IMR-90 (cell line): Measurements from ENCODE around the gene MARCHF3. TPM values are rescaled to one million over a fixed set of nuclear protein-coding genes. Genes with fewer than 3 reads are reported as not detected.
"Not testable (repeated sequence)": the region's sequence is repeated elsewhere in the genome, so short reads cannot be mapped to it uniquely, and the experiment has no call there.

Experiments used
- ATAC-seq: fragments of 200-7000 bp; cut with Tn5 transposase; 2 replicates; pipeline ENCODE4 v1.9.1; 2020; ENCODE audit warnings: low read depth, mild to moderate bottlenecking, moderate library complexity
- BruUV-seq: library from RNA; stranded (reverse); fragments of 400-500 nt; replicated peaks from 2 replicates; lab custom pipeline; 2021; lab: Mats Ljungman, UMichigan
- CTCF ChIA-PET: fragments of 300-600 bp; formaldehyde crosslinking; extraction: SDS; loops from one replicate; lab custom pipeline; 2021; ENCODE audit warnings: antibody characterized with exemption; lab: Yijun Ruan, JAX
- POLR2A ChIA-PET: fragments of 300-600 bp; sonication (Branson Sonifier 250); formaldehyde crosslinking; loops from one replicate; lab custom pipeline; 2022; ENCODE audit warnings: antibody characterized with exemption; ENCODE audit not compliant: unreplicated experiment; lab: Charles Lee
- DNase-seq: peaks from one replicate; pipeline ENCODE4 v3.0.0; 2013
- H2AFZ ChIP-seq: replicated peaks from 2 replicates; pipeline ENCODE3; 2013; ENCODE audit warnings: low read length, mild to moderate bottlenecking; ENCODE audit not compliant: poor library complexity
- H2AK5ac ChIP-seq: 2 replicates; pipeline ENCODE4 v1.6.1; 2013; ENCODE audit warnings: low read depth, low read length, inconsistent platforms
- H2AK9ac ChIP-seq: replicated peaks from 2 replicates; pipeline ENCODE3; 2013; ENCODE audit warnings: mild to moderate bottlenecking, low read depth, low read length, moderate library complexity; ENCODE audit not compliant: poor library complexity
- H2BK120ac ChIP-seq: 2 replicates; pipeline ENCODE4 v1.6.1; 2013; ENCODE audit warnings: low read depth, low read length, inconsistent platforms
- H2BK15ac ChIP-seq: 3 replicates; pipeline ENCODE4 v1.6.1; 2013; ENCODE audit warnings: low read depth, low read length, inconsistent platforms
- H2BK20ac ChIP-seq: 2 replicates; pipeline ENCODE4 v1.6.1; 2013; ENCODE audit warnings: low read depth, mild to moderate bottlenecking, inconsistent platforms, low read length, moderate library complexity
- H2BK5ac ChIP-seq: 2 replicates; pipeline ENCODE4 v1.6.1; 2013; ENCODE audit warnings: mild to moderate bottlenecking, low read depth, low read length, inconsistent platforms; ENCODE audit not compliant: poor library complexity, severe bottlenecking
- H3K14ac ChIP-seq: replicated peaks from 2 replicates; pipeline ENCODE4 v1.6.1; 2013; ENCODE audit warnings: low read depth, low read length, inconsistent platforms
- H3K18ac ChIP-seq: 2 replicates; pipeline ENCODE4 v1.6.1; 2013; ENCODE audit warnings: low read depth, low read length, control low read depth
- H3K23ac ChIP-seq: 2 replicates; pipeline ENCODE4 v1.6.1; 2013; ENCODE audit warnings: low read depth, low read length, inconsistent platforms
- H3K27ac ChIP-seq: 2 replicates; pipeline ENCODE4 v1.5.1; 2013; ENCODE audit warnings: mild to moderate bottlenecking, control low read depth, low read length; ENCODE audit not compliant: insufficient read depth
- H3K27me3 ChIP-seq: 2 replicates; pipeline ENCODE4 v1.6.1; 2013; ENCODE audit warnings: low read length; ENCODE audit not compliant: control insufficient read depth, insufficient read depth
- H3K36me3 ChIP-seq: 2 replicates; pipeline ENCODE4 v1.6.1; 2013; ENCODE audit warnings: low read length, mixed read lengths; ENCODE audit not compliant: control insufficient read depth, insufficient read depth
- H3K4ac ChIP-seq: 2 replicates; pipeline ENCODE4 v1.6.1; 2013; ENCODE audit warnings: low read depth, low read length, inconsistent platforms
- H3K4me1 ChIP-seq: 2 replicates; pipeline ENCODE4 v1.6.1; 2013; ENCODE audit warnings: low read length, mixed read lengths; ENCODE audit not compliant: control insufficient read depth, insufficient read depth
- H3K4me2 ChIP-seq: 2 replicates; pipeline ENCODE4 v1.6.1; 2013; ENCODE audit warnings: low read depth, mild to moderate bottlenecking, control low read depth, low read length, moderate library complexity
- H3K4me3 ChIP-seq: 2 replicates; pipeline ENCODE4 v1.5.1; 2013; ENCODE audit warnings: low read depth, mild to moderate bottlenecking, control low read depth, low read length, moderate library complexity; ENCODE audit not compliant: insufficient read depth
- H3K56ac ChIP-seq: 2 replicates; pipeline ENCODE4 v1.6.1; 2013; ENCODE audit warnings: low read length, inconsistent platforms; ENCODE audit not compliant: insufficient read depth; ENCODE audit errors: extremely low read depth
- H3K79me1 ChIP-seq, 2 experiments: 2 replicates each; pipeline ENCODE4 v1.6.1; 2013; ENCODE audit warnings: low read length in 2 of 2, inconsistent platforms in 1 of 2, low read depth in 1 of 2
- H3K9ac ChIP-seq: 2 replicates; pipeline ENCODE4 v1.6.1; 2013; ENCODE audit warnings: low read depth, low read length, control low read depth
- H3K9me1 ChIP-seq: 2 replicates; pipeline ENCODE4 v1.6.1; 2013; ENCODE audit warnings: low read length, inconsistent platforms; ENCODE audit not compliant: insufficient read depth
- H3K9me3 ChIP-seq: 2 replicates; pipeline ENCODE4 v1.6.1; 2013; ENCODE audit warnings: low read length; ENCODE audit not compliant: control insufficient read depth, insufficient read depth
- H4K20me1 ChIP-seq: 2 replicates; pipeline ENCODE4 v1.6.1; 2013; ENCODE audit warnings: low read length, inconsistent platforms; ENCODE audit not compliant: insufficient read depth
- H4K5ac ChIP-seq: 2 replicates; pipeline ENCODE4 v1.6.1; 2013; ENCODE audit warnings: mild to moderate bottlenecking, low read depth, low read length, control low read depth
- H4K8ac ChIP-seq, 2 experiments: 2 replicates each; pipeline ENCODE4 v1.6.1; 2013; ENCODE audit warnings: low read depth in 2 of 2, low read length in 2 of 2, control low read depth in 1 of 2, inconsistent platforms in 1 of 2
- H4K91ac ChIP-seq: 2 replicates; pipeline ENCODE4 v1.6.1; 2013; ENCODE audit warnings: low read depth, low read length, inconsistent platforms; ENCODE audit not compliant: insufficient read depth
- WGBS, 2 experiments: methylation state at CpG; one replicate each; pipeline versions ENCODE4 v1.1.5 to v1.1.7; 2013; ENCODE audit warnings: missing lambda C conversion rate in 2 of 2; ENCODE audit not compliant: insufficient read length in 1 of 2; ENCODE audit errors: extremely low coverage in 2 of 2; 5-methylcytosine and 5-hydroxymethylcytosine counted together
- dilution Hi-C: fragments of 300-500 bp; cut with HindIII; formaldehyde crosslinking; loops from one replicate; pipeline ENCODE4 v1.14.3; 2018; ENCODE audit warnings: low sequenced_read_pairs; ENCODE audit not compliant: unreplicated experiment
- in situ Hi-C: fragments of 300-500 bp; cut with MboI; formaldehyde crosslinking; loops from 3 replicates; pipeline ENCODE4 v1.14.3; 2019; ENCODE audit warnings: low sequenced_read_pairs, inconsistent platforms, mixed read lengths
- intact Hi-C: fragments of 100-400 bp; cut with micrococcal nuclease; formaldehyde crosslinking; loops from 2 replicates; pipeline ENCODE4 v1.10.0; 2022
- polyA plus RNA-seq, 3 experiments: library from polyadenylated mRNA; depleted of rRNA; stranded (reverse); fragments of >200 nt; gene quantifications; 2 replicates each; pipeline ENCODE4 v1.2.3, GENCODE V29; 2012; ENCODE audit warnings: low replicate concordance in 1 of 3
- total RNA-seq: library from RNA; depleted of rRNA; stranded (reverse); fragments of >200 nt; gene quantifications from 2 replicates; pipeline ENCODE4 v1.2.3, GENCODE V29; 2012

Gene MARCHF3
- total and polyA plus RNA-seq, 2 of the 4 experiments (the other 2 are of a cell fraction), result 11.2 to 18.8 TPM

DNA sequence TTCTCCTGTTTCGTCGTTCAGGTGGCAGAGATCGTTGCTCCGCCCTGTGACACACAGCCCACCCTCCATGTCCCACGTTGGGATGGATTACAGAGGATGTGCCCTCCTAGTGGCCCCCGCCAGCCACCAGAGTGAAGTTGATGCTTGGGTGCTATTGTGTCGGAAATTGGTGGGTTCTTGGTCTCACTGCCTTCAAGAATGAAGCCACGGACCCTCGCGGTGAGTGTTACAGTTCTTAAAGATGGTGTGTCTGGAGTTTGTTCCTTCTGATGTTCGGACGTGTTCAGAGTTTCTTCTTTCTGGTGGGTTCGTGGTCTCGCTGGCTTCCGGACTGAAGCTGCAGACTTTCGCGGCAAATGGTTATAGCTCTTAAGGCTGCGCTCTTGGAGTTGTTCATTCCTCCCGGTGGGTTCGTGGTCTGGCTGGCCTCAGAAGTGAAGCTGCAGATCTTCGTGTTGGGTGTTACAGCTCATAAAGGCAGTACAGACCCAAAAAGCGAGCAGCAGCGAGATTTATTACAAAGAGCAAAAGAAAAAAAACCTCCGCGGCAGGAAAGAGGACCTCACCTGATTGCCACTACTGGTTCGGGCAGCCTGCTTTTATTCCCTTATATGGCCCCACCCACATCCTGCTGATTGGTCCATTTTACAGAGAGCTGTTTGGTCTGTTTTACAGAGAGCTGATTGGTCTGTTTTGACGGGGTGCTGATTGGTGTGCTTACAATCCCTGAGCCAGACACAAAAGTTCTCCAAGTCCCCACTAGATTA lies 176.6 kb downstream of the MARCHF3 start:
- BruUV-seq, H2BK120ac ChIP-seq, H3K23ac ChIP-seq, H2AK5ac ChIP-seq, H2BK5ac ChIP-seq, H3K4me1 ChIP-seq, H3K56ac ChIP-seq, H3K9ac ChIP-seq, H3K4me3 ChIP-seq, H2BK15ac ChIP-seq, H4K91ac ChIP-seq, H4K8ac ChIP-seq, dilution Hi-C loops, H3K18ac ChIP-seq, H3K4ac ChIP-seq, H2AFZ ChIP-seq, H3K79me1 ChIP-seq, H3K36me3 ChIP-seq, CTCF ChIA-PET, POLR2A ChIA-PET, H4K20me1 ChIP-seq, H3K27me3 ChIP-seq, H2AK9ac ChIP-seq, intact Hi-C loops, H4K5ac ChIP-seq, H3K27ac ChIP-seq, H3K4me2 ChIP-seq, H3K14ac ChIP-seq, H2BK20ac ChIP-seq, H3K9me1 ChIP-seq, ATAC-seq, H3K9me3 ChIP-seq, DNase-seq: not testable (repeated sequence)
- in situ Hi-C loops, result loop anchor here (10.0 kb wide), 1 partner anchor 471 kb away; no protein-coding TSS in a partner anchor
- 95% methylated on average over 4 of the region's 27 CpGs; no CpG with 5 or more reads in 1 of the 2 experiments for WGBS, 2 experiments
